VCaP (cell line): ENCODE results near the gene CCSAP.

Experiments used
- H3K27ac ChIP-seq: fragments of 450-650 bp; 2 replicates; pipeline ENCODE4 v1.5.1; 2017
- TF ChIP-seq, protein P1 (sequence below): fragments of 450-650 bp; conservative IDR thresholded peaks from 2 replicates; pipeline ENCODE4 v1.5.1; 2017; ENCODE audit warnings: mild to moderate bottlenecking, moderate library complexity

The CCSAP gene

DNA sequence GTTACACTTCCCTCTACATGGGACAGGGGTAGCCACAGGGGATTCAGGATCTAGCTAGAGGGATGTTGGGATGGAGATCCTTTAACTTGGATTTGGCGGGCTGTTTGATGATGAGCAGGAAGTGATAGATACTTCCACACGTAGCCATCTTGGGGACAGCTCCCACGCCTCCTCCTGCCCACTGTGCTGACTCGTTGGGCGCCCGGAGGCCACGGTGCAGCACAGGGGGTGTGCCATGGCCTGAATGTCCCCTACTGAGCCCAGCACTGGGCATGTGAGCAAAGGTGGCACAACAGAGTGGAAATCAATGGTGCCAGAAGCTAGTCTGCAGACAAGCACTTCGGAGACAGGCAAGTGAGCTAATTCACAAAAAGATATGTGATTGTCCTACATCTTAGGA, 31.6 kb upstream of the CCSAP start:
- no peak overlapping the region for H3K27ac ChIP-seq
- TF ChIP-seq, protein P1, sequence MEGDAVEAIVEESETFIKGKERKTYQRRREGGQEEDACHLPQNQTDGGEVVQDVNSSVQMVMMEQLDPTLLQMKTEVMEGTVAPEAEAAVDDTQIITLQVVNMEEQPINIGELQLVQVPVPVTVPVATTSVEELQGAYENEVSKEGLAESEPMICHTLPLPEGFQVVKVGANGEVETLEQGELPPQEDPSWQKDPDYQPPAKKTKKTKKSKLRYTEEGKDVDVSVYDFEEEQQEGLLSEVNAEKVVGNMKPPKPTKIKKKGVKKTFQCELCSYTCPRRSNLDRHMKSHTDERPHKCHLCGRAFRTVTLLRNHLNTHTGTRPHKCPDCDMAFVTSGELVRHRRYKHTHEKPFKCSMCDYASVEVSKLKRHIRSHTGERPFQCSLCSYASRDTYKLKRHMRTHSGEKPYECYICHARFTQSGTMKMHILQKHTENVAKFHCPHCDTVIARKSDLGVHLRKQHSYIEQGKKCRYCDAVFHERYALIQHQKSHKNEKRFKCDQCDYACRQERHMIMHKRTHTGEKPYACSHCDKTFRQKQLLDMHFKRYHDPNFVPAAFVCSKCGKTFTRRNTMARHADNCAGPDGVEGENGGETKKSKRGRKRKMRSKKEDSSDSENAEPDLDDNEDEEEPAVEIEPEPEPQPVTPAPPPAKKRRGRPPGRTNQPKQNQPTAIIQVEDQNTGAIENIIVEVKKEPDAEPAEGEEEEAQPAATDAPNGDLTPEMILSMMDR: no peak

DNA sequence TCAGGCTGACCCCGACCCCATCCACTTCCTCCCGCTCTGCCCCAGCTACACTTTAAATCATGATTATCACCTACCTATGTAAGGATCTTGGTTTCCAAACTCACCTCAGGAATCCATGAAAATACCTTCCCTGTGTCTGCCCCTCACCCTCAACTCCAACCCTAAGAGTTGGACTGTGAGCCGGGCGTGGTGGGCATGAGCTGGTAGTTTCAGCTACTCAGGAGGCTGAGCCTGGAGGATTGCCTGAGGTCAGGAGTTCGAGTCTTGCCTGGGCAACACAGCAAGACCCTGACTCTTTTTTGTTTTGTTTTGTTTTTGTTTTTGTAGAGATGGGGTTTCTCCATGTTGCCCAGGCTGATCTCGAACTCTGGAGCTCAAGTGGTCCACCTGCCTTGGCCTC, 30.5 kb upstream of the CCSAP start:
- H3K27ac ChIP-seq: no peak overlapping the region
- TF ChIP-seq, protein P1: no peak

DNA sequence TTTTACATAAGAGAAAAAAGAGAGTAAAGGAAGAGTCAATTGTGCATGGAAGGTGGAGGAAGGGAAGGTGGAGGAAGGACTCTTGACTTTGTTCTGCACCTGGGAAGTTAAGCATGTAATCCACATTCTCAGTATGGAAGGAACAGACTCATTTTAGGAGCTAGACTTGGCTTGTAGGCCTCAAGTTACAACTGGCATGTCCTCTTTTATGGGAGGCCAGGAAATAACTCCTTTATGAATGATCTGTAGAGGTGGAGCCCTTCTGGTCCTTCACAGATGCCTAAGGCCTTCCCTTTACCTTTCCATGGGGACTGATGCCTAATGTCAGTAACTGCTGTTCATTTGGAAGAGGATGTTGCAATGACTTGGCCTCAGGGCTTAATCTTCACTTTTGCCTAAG, 29.4 kb upstream of the CCSAP start:
- TF ChIP-seq, protein P1: no peak
- H3K27ac ChIP-seq: no peak overlapping the region

DNA sequence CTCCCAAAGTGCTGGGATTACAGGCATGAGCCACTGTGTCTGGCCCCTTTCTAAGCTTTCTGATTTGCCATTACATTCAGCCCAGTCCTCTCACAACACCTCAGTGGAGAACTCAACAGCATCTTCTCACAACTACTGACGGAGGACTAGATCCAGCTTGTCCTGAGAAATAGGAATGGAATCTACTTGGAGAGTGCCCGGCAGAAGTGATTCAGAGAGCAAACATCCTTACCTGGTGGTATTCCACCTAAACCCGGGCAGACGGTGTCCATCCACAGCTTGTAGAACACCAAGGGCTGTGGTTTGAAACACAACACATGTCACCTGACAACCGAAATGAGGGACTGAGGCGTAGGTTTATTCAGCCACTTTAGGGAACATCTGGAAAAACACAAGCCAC, 28.8 kb upstream of the CCSAP start:
- TF ChIP-seq, protein P1: no peak
- no peak overlapping the region for H3K27ac ChIP-seq

DNA sequence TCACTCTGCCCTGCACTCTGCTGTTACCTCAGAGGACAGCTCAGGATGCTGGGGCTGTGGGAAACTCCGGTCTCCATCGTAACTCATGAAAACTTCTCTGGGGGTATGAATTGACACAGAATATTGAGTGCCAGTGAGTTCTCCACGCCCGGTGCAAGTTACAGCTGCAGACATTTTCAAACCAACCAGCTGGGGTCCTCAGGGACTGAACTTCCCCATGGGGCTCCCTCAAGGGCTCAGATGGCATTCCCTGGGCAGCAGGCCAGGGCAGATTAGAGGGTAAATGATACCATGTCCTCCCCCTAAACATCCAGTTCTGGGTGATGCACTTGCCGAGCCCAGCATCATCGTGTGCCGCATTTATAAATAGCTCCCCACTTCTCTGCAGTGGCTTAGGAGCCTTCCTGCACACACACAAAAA, 27.8 kb upstream of the CCSAP start:
- TF ChIP-seq, protein P1: no peak
- H3K27ac ChIP-seq: no peak overlapping the region

DNA sequence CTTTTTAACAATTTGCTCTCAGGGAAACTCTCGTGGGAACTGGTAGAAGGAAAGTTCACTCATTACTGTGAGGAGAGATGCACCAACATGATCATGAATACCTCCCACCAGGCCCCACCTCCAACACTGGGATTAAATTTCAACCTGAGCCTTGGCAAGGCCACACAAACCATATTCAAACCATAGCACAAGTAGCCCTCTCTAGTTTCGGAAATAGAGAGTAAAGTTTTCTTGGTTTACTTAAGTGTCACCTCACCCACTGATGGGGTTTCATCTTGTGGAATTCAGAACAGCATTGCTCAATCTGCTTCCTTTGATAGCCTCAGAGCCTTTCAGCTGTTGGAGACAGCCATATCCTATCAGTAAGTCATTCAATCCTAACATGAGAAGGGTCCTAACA, 25.5 kb upstream of the CCSAP start:
- H3K27ac ChIP-seq: no peak overlapping the region
- TF ChIP-seq, protein P1: no peak

DNA sequence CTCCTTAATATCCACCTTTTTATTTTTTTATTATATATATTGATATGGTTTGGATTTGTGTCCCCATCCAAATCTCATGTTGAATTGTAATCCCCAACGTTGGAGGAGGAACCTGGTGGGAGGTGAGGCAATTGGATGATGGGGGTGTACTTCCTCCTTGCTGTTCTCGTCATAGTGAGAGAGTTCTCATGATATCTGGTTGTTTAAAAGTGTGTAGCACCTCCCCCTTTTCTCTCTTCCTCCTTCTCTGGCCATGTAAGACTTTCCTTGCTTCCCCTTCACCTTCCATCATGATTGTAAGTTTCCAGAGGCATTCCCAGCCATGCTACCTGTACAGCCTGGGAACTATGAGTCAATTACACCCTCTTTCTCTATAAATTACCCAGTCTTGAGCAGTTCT, 22.7 kb upstream of the CCSAP start:
- H3K27ac ChIP-seq: no peak overlapping the region
- TF ChIP-seq, protein P1: no peak
